Subcutaneous abdominal adipose tissue (tissue), 5 donors: ENCODE measurements around the gene PTGS2.

Experiments used
- H3K27ac ChIP-seq: one replicate; pipeline ENCODE4 v1.7.0; 2013; ENCODE audit warnings: low read depth, mild to moderate bottlenecking, inconsistent platforms, low read length, moderate library complexity
- H3K27me3 ChIP-seq, 5 donors: one replicate each; pipeline ENCODE4 v1.7.0; 2013; ENCODE audit warnings: low read length in 5 of 5, inconsistent platforms in 1 of 5; ENCODE audit not compliant: control insufficient read depth in 5 of 5, insufficient read depth in 4 of 5
- H3K36me3 ChIP-seq, 5 donors: one replicate each; pipeline ENCODE4 v1.7.0; 2013; ENCODE audit warnings: low read length in 5 of 5; ENCODE audit not compliant: control insufficient read depth in 5 of 5, insufficient read depth in 5 of 5
- H3K4me1 ChIP-seq, 5 donors: one replicate each; pipeline ENCODE4 v1.7.0; 2013; ENCODE audit warnings: low read length in 5 of 5, mild to moderate bottlenecking in 3 of 5, moderate library complexity in 1 of 5; ENCODE audit not compliant: control insufficient read depth in 5 of 5, insufficient read depth in 5 of 5
- H3K4me3 ChIP-seq, 5 donors: one replicate each; pipeline ENCODE4 v1.7.0; 2013; ENCODE audit warnings: low read length in 5 of 5, low read depth in 1 of 5
- H3K9ac ChIP-seq, 5 donors: one replicate each; pipeline ENCODE4 v1.7.0; 2013; ENCODE audit warnings: low read length in 5 of 5, mild to moderate bottlenecking in 4 of 5, moderate library complexity in 3 of 5
- H3K9me3 ChIP-seq, 5 donors: one replicate each; pipeline ENCODE4 v1.7.0; 2013; ENCODE audit warnings: low read length in 5 of 5; ENCODE audit not compliant: control insufficient read depth in 5 of 5
- donor health status: healthy.
- donor health status: healthy.
- donor health status: healthy.
- donor health status: healthy.
- donor health status: healthy.

The PTGS2 gene

DNA sequence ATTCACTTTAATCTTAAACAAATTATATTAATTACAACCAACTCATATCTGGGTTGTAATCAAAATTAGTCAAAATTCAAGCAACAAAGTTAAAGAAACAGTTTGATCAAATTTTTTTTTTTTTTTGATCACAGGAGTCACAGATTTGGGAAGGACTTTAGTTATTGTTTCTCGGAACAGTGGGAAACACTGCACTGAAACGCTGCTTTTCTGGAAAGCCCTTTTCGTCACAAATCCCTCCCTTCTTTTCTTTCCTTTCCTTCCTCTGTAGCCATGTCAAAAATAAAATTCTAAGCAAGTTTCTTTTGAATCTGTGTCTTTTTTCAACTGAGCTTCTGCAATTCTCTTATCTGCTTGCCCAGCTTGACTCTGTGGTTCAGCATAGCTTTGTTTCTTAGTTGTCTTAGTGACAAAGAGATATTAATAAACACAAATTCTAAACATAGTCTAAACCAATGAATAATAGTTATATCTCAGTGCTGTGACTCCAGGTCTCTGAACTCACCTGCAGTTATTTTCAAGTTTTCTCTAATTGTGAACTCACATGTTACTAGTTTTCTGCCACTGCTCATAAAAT is 53.8 kb downstream of the PTGS2 start:
- Histone ChIP-seq H3K36me3 (no peaks in the 10 kb centered on the region), H3K27me3 (no peaks in the 10 kb centered on the region), H3K4me1 (no peaks in the 10 kb centered on the region), H3K9me3 (no peaks in the 10 kb centered on the region), H3K9ac (no peak overlapping the region), H3K4me3 (no peak overlapping the region), H3K27ac (no peak overlapping the region)

- Histone ChIP-seq H3K4me1 (peaks cover 0 to 4% (median 3%) of the 10 kb centered on the region in 5 donors), H3K9ac (no peak overlapping the region), H3K4me3 (no peak overlapping the region), H3K36me3 (no peaks in the 10 kb centered on the region), H3K27me3 (no peaks in the 10 kb centered on the region), H3K27ac (no peak overlapping the region), H3K9me3 (no peaks in the 10 kb centered on the region)
These were observed 56.7 kb downstream of the PTGS2 start for GRCh38 chr1:186623551-186623950.
